GM18502 (cell line): ENCODE data around the gene NTMT2.
A peak's percentile ranks its signal among the peaks of the same experiment; 100 is the strongest.
"Not testable (repeated sequence)": the region's sequence is repeated elsewhere in the genome, so short reads cannot be mapped to it uniquely, and the experiment has no call there.

Experiments used
- ATAC-seq: cut with Tn5 transposase; IDR thresholded peaks from one replicate; pipeline ENCODE4 v1.9.1; 2021; ENCODE audit warnings: mild to moderate bottlenecking; ENCODE audit not compliant: unreplicated experiment, poor library complexity

Gene NTMT2

DNA sequence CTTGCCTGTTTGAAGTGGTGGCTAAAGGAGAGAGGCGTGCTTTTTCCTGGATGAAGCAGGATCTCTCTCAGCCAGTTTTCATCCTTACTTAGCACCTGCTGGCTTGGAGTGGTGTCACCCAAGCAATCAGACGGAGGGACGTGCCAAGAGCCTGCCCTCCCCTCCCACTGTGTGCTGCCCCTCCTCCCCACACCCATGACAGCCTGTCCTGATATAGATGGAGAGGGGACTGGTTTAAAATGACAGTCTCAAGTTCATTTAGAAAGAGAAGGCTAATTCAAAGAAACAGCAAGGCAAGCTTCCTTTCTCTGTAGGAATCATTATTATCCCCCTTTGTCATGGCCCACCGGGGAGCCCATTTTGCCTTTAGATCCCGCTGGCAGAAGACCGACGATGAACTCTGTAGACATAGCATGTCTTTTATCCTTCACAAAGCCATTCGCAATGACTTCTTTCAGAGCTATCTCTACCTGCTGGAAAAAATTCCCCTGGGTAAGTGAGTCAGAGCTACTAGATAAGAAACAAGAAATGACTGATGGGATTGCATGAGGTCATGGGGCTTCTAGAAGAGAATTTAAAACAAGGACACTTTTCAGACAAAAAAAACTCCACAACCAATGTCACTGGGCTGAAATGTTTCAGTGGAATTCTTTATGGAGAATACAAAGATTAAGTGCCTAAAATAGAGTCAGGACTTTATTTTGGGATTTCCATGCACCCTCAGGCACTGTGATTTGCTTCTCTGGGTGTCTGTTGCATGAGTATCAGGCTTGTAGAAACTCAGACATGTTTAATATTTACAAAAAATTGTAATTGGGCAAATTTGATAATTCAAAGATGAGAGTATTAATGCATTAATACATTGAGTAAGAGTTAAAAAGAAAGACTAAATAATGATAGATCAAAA is at the start of gene NTMT2:
Gene NTMT2, plus strand, starts transcription at position 190 of the 907 bp plus-strand sequence. Its CDS starts 149 bp downstream, at position 339.
- peak; percentile 56 for ATAC-seq

DNA sequence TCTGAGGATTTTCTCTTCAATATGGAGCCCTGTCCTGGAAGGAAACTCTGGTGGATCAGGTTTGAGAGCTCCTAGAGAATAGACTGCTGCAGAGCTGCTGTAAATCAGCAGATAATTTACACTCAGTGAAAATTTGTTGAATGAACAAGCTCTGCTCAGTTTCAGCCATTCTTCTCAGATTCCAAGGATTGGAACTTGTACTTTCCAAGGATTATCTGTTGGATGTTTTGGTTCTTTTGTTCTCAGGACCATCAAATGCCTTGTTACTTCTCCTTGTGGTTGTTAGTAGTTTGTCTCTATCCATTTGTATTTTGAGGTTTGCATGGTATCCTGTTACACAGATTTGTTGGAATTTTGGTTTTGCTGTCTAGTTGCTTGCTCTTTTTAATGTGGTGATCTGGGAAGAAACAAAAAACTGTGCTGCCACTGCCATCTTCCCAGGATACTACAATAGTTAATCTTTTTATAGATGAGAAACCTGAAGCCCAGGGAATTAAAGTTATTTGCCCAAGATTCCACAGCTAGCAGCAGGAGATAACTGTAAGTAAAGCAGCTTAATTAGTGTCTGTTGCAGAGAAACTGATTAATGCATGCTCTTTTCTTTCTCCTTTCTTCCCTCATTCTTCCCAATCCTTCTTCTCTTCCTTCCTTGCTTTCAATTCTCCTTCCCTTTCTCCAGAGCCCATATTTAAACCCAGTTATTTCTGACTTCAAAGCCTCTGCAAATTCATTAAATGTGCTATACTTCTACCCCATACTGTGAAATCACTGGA is 49.6 kb upstream of the NTMT2 start:
- no peak for ATAC-seq

DNA sequence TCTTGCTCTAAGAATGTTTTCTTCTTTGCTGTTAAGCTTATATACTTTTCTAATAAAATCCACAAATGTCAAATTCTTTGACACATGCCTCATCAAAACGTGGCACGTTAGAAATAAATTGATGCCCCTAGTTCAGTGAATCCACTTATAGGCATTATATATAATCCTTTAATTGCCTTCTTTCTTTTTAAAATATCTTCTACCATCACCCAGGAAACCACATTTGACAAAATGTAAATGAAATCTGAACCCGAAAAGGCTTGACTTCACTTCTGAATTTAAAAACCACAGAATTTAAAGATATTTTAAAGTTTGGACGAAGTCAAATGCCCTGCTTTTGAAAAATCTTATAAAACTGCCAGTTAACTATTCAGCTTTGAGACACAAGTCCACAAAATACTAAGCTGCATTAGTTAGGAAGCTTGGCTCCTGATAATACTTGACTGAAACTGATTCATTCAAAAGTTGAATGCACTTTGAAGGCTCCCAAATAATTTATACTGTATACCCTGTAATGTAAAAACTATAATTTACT is 48.9 kb upstream of the NTMT2 start:
- no peak for ATAC-seq

GRCh38 chr1:170097449-170097948 is 48.3 kb upstream of the NTMT2 start:
- ATAC-seq, result no peak

- not testable (repeated sequence) for ATAC-seq
These were observed 32.6 kb upstream of the NTMT2 start for GRCh38 chr1:170113140-170113539.

DNA sequence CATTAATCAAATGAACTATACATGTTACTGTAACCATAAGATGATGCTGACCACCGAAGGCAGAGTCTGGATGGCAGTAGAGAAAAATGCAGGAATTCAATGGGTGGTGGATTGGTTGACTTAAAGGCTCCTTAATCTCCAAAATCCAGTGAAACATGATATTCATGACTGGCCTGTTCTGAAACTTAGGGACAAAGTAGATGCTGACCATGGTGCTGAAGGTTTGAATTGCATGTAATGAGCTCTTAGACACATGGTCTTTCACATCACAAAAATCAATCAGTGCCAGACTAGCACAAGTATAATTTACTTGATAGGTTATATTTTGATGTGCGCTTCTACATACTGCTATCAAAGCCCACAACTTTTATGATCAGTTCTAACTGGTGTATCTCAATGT is 30.9 kb upstream of the NTMT2 start:
- ATAC-seq, result no peak

GRCh38 chr1:170122366-170122765 is 23.4 kb upstream of the NTMT2 start:
- no peak for ATAC-seq

GRCh38 chr1:170125269-170125668 is 20.5 kb upstream of the NTMT2 start:
- no peak for ATAC-seq

DNA sequence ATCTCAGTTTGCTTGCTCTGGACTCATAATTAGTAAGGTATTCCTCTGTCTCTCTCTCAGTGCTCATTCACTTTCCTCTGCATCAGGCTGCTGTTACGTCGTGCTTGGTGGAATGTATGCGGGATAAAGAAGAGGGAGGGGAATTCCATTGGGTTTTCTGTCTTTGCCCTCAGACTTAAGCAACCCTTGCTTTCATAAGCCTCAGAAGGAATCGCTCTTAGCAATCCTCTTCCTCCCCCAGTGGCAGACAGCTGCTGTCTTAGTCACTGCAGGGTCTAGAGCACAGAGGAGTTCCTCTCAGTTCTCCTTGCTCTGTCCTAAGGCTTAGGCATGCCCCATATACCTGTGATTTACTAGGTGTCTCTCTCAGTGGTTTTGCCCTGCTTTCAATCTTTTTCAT is 19.1 kb upstream of the NTMT2 start:
- ATAC-seq, result peak; percentile 100

GRCh38 chr1:170131450-170131849 is 14.3 kb upstream of the NTMT2 start:
- no peak for ATAC-seq

DNA sequence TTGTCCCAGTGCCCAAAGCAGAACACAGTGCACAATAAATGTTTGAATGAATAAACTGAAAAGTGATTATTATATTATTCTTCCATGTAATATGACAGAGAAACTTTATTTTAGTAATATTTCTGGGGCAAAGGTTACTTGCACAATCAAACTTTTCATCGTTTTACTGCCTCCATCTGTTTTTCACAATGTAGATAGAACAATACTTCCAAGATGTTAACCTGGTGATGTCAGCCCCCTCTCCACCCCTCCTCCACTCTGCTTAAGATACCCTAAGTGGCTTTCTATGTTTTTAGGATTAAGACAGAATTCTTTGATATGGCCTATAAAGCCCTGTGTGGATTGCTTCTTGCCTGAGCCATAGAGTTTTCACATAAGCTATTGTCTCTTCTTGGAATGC is 13.8 kb upstream of the NTMT2 start:
- ATAC-seq, result no peak

DNA sequence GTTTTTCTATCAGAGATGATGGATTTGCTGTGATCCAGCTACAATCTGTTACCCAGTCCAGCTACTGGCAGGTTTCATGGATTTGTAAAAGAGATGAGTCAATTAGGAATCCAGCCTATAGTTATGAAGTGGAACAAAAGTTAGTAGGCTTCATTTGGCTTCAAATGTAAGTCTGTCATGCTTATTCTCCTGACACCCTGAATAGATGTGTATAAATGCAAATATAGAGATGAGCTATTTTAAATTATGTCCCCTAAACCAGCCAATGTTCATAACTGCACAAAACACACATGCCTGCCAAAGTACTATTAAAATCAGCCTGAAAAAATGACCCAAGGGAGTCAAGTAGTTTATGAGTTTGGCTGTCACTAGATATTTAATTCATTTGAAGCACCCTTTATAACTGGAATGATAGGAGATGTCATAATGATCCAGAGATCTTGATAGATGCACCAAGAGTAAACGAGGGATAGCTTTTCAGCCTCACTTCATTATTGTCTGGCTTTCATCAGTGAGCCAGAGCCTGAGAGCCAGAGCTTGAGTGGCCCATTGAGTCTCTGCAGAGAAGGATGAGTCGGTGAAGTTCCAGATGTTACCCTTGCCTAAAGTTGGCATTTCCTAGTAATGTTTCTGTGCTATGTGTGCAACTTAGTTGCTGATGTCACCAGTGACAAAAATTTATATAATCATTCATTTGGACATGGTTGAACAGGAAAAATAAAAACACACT is 11.8 kb upstream of the NTMT2 start:
- ATAC-seq, result no peak

- ATAC-seq, result no peak
These were observed 11.2 kb upstream of the NTMT2 start for GRCh38 chr1:170134521-170134920.

GRCh38 chr1:170140371-170140770 is 5.4 kb upstream of the NTMT2 start:
- no peak for ATAC-seq

DNA sequence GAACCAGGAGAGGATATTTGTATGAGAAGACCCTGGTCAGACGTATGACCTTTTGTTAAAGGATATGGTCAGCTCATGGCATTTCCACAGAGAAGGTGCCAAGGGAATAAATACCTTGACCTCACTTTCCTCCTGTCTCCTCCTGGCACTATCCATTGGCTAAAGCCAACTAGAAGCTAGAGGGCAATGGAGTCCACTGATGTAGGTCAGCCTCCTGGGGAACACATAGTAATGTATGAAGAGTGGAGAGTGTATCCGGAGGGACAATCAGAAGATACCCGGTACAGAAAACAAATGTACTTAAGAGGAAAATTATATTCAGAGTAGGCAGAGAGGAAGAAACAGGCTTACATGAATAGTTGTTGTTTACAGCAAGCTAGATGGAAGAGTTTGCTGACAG is 698 bp upstream of the NTMT2 start:
- no peak for ATAC-seq

GRCh38 chr1:170146720-170147263 is 1.0 kb downstream of the NTMT2 start:
- no peak for ATAC-seq

GRCh38 chr1:170149241-170149640 is 3.5 kb downstream of the NTMT2 start:
- ATAC-seq, result no peak

DNA sequence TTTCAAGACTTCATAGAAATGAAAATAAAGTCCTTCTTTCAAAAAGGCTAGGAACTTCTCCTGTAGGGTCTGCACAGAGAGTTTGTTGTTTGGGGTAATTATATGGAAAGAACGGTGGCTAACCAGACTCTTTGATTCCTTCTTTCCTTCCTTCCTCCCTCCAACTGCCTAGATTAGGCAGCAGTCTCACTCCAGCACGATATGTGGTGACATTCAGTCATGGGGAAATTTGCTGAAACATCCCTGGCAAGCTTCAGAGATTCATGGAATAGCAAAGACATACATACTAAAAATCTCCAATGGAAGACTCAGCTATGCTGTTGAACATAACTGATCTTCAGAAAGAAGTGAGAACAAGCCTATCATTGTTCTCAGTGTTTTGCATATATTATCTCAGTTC is 4.3 kb downstream of the NTMT2 start:
- ATAC-seq, result no peak

DNA sequence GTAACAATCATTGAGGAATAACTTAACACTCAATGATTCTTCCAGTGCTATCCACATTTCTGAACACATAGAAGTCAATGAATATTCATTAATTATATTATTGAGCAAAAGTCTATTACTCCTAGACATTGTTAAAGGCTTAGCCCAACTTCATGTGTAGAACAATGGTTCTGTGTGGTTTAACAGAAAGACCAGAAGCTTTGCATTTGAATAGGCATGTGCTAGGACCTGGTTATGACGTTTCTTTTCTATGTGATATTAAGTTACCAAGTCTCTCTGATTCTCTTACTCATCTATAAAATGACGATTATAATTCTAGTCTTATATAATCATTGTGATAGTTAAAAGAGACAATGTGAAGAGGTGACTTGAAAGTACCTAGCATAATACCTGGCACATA is 5.2 kb downstream of the NTMT2 start:
- ATAC-seq, result no peak

DNA sequence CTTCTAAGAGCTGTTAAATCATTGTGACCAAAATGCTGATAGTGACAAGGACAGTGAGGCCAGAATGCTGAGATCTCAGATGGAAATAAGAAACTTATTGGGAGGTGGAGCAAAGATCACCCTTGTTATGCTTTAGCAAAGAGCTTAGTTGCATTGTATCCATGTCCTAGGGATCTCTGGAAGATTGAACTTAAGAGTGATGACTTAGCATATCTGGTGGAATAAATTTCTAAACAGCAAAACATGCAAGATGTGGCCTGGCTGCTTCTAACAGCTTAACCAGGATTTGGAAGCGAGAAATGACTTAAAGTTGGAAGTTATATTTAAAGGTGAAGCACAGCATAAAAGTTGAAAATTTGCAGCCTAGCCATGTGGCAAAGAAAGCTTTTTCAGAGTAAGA is 7.7 kb downstream of the NTMT2 start:
- no peak for ATAC-seq
